H9 (cell line): ENCODE measurements around the gene OLIG2. TPM values are rescaled to one million over a fixed set of nuclear protein-coding genes. Genes with fewer than 3 reads are reported as not detected.

Experiments
- DNase-seq: peaks from one replicate; pipeline ENCODE4 v3.0.0-alpha.2; 2017
- H2AFZ ChIP-seq: one replicate; pipeline ENCODE4 v1.6.1; 2013; ENCODE audit warnings: mild to moderate bottlenecking, low read length, control low read depth, moderate library complexity
- H2AK5ac ChIP-seq: 2 replicates; pipeline ENCODE4 v1.6.1; 2013; ENCODE audit warnings: low read length, control low read depth, mixed read lengths; ENCODE audit not compliant: insufficient read length
- H2BK120ac ChIP-seq: one replicate; pipeline ENCODE4 v1.6.1; 2013; ENCODE audit warnings: low read depth, mild to moderate bottlenecking, low read length, control low read depth, inconsistent platforms; ENCODE audit not compliant: poor library complexity, severe bottlenecking
- H2BK12ac ChIP-seq: 2 replicates; pipeline ENCODE4 v1.6.1; 2013; ENCODE audit warnings: low read length, control low read depth, mixed read lengths, low read depth; ENCODE audit not compliant: insufficient read length
- H2BK15ac ChIP-seq: 2 replicates; pipeline ENCODE4 v1.6.1; 2013; ENCODE audit warnings: low read depth, low read length, control low read depth
- H2BK20ac ChIP-seq: one replicate; pipeline ENCODE4 v1.6.1; 2013; ENCODE audit warnings: low read depth, mild to moderate bottlenecking, low read length, control low read depth, inconsistent platforms; ENCODE audit not compliant: poor library complexity, severe bottlenecking
- H2BK5ac ChIP-seq: 2 replicates; pipeline ENCODE4 v1.6.1; 2013; ENCODE audit warnings: low read length, control low read depth, mixed read lengths; ENCODE audit not compliant: insufficient read length
- H3K14ac ChIP-seq: 2 replicates; pipeline ENCODE4 v1.6.1; 2013; ENCODE audit warnings: low read length, control low read depth; ENCODE audit not compliant: insufficient read depth
- H3K18ac ChIP-seq: 2 replicates; pipeline ENCODE4 v1.6.1; 2013; ENCODE audit warnings: low read depth, mild to moderate bottlenecking, mixed read lengths, low read length, control low read depth; ENCODE audit not compliant: insufficient read length
- H3K23ac ChIP-seq: 2 replicates; pipeline ENCODE4 v1.6.1; 2013; ENCODE audit warnings: low read length, control low read depth, mixed read lengths, low read depth; ENCODE audit not compliant: insufficient read length
- H3K23me2 ChIP-seq: 2 replicates; pipeline ENCODE4 v1.6.1; 2013; ENCODE audit warnings: low read depth, mild to moderate bottlenecking, mixed read lengths, low read length, control low read depth; ENCODE audit not compliant: insufficient read length, poor library complexity, severe bottlenecking
- H3K27ac ChIP-seq: 2 replicates; pipeline ENCODE4 v1.5.1; 2013; ENCODE audit warnings: low read length, control low read depth, mixed read lengths, low read depth; ENCODE audit not compliant: insufficient read length
- H3K27me3 ChIP-seq: 2 replicates; pipeline ENCODE4 v1.6.1; 2013; ENCODE audit warnings: low read length, control low read depth, inconsistent platforms; ENCODE audit not compliant: insufficient read depth
- H3K4ac ChIP-seq: 2 replicates; pipeline ENCODE4 v1.6.1; 2013; ENCODE audit warnings: low read depth, mild to moderate bottlenecking, control low read depth, inconsistent platforms, low read length, moderate library complexity
- H3K4me1 ChIP-seq: 2 replicates; pipeline ENCODE4 v1.6.1; 2013; ENCODE audit warnings: low read length, control low read depth, inconsistent platforms; ENCODE audit not compliant: insufficient read depth
- H3K4me2 ChIP-seq: 2 replicates; pipeline ENCODE4 v1.6.1; 2013; ENCODE audit warnings: low read length, control low read depth, mixed read lengths; ENCODE audit not compliant: insufficient read length, insufficient read depth
- H3K56ac ChIP-seq: 2 replicates; pipeline ENCODE4 v1.6.1; 2013; ENCODE audit warnings: low read depth, mild to moderate bottlenecking, mixed read lengths, low read length, control low read depth; ENCODE audit not compliant: insufficient read length
- H3K79me1 ChIP-seq: 2 replicates; pipeline ENCODE4 v1.6.1; 2013; ENCODE audit warnings: low read depth, mild to moderate bottlenecking, moderate library complexity, low read length, control low read depth, inconsistent platforms; ENCODE audit not compliant: insufficient read depth, poor library complexity, severe bottlenecking
- H3K79me2 ChIP-seq: 2 replicates; pipeline ENCODE4 v1.6.1; 2013; ENCODE audit warnings: low read length, control low read depth, inconsistent platforms; ENCODE audit not compliant: insufficient read depth
- H3K9ac ChIP-seq: 2 replicates; pipeline ENCODE4 v1.6.1; 2013; ENCODE audit warnings: low read length, control low read depth, mixed read lengths; ENCODE audit not compliant: insufficient read length; ENCODE audit errors: extremely low read depth
- H3K9me3 ChIP-seq: one replicate; pipeline ENCODE4 v1.6.1; 2013; ENCODE audit warnings: low read depth, low read length, inconsistent platforms; ENCODE audit not compliant: control insufficient read depth
- H3T11ph ChIP-seq: one replicate; pipeline ENCODE4 v1.6.1; 2013; ENCODE audit warnings: mild to moderate bottlenecking, low read length, control low read depth, inconsistent platforms
- H4K20me1 ChIP-seq: one replicate; pipeline ENCODE4 v1.6.1; 2013; ENCODE audit not compliant: control insufficient read depth, insufficient read length, insufficient read depth
- H4K5ac ChIP-seq: 2 replicates; pipeline ENCODE4 v1.6.1; 2013; ENCODE audit warnings: low read depth, mild to moderate bottlenecking, mixed read lengths, low read length, control low read depth; ENCODE audit not compliant: insufficient read length
- H4K8ac ChIP-seq: replicated peaks from 2 replicates; pipeline ENCODE4 v1.6.1; 2013; ENCODE audit warnings: low read length, control low read depth, mixed read lengths, low read depth; ENCODE audit not compliant: insufficient read length
- H4K91ac ChIP-seq: 2 replicates; pipeline ENCODE4 v1.6.1; 2013; ENCODE audit warnings: low read depth, mild to moderate bottlenecking, moderate library complexity, mixed read lengths, low read length, control low read depth; ENCODE audit not compliant: insufficient read length
- H3K27ac Mint-ChIP-seq, 3 experiments: 2 replicates in 2 of 3; 3 replicates in 1 of 3; pipeline ENCODE4 v1.8.0; 2020 to 2021; ENCODE audit warnings: mixed read lengths in 3 of 3, mild to moderate bottlenecking in 1 of 3, moderate library complexity in 1 of 3
- H3K27me3 Mint-ChIP-seq: 2 replicates; pipeline ENCODE4 v1.8.0; 2021; ENCODE audit warnings: low read depth, mild to moderate bottlenecking, moderate library complexity, mixed read lengths
- H3K36me3 Mint-ChIP-seq, 3 experiments: 2 replicates in 2 of 3; 3 replicates in 1 of 3; pipeline ENCODE4 v1.8.0; 2020 to 2021; ENCODE audit warnings: low read depth in 3 of 3, mixed read lengths in 3 of 3; ENCODE audit not compliant: insufficient read depth in 1 of 3
- H3K4me1 Mint-ChIP-seq, 2 experiments: 2 replicates each; pipeline ENCODE4 v1.8.0; 2020; ENCODE audit warnings: mixed read lengths in 2 of 2
- H3K4me3 Mint-ChIP-seq, 2 experiments: 2 replicates in 1 of 2; 3 replicates in 1 of 2; pipeline ENCODE4 v1.8.0; 2020 to 2021; ENCODE audit warnings: mild to moderate bottlenecking in 2 of 2, mixed read lengths in 2 of 2, moderate library complexity in 1 of 2
- H3K9me3 Mint-ChIP-seq, 2 experiments: 2 replicates in 1 of 2; 3 replicates in 1 of 2; pipeline ENCODE4 v1.8.0; 2020; ENCODE audit warnings: mild to moderate bottlenecking in 2 of 2, mixed read lengths in 2 of 2, moderate library complexity in 1 of 2
- CTCF ChIP-seq: fragments of 200-600 bp; sonication (generic); conservative IDR thresholded peaks from 3 replicates; pipeline ENCODE4 v1.8.0; 2021; ENCODE audit warnings: antibody characterized with exemption, mild to moderate bottlenecking
- WGBS: extraction: QIAGEN DNeasy Blood & Tissue Kit; methylation state at CpG from one replicate; pipeline ENCODE4 v1.1.7; 2013; ENCODE audit warnings: missing lambda C conversion rate, low lambda C conversion rate, mixed read lengths; ENCODE audit not compliant: insufficient read length; ENCODE audit errors: extremely low coverage; 5-methylcytosine and 5-hydroxymethylcytosine counted together
- total RNA-seq: library from RNA; stranded (reverse); gene quantifications from 2 replicates; pipeline ENCODE4 v1.2.1, GENCODE V29; 2021

OLIG2 gene
- total RNA-seq, 1 experiment from 2014 or later: 1.4 TPM

GRCh38 chr21:33015756-33016155 lies 10.0 kb upstream of the OLIG2 start:
- peaks cover 12 to 20% of the 10 kb centered on the region in 2 experiments for H3K4me1 Mint-ChIP-seq
- no peaks in the 10 kb centered on the region for H3K79me2 ChIP-seq
- H3K36me3 Mint-ChIP-seq: peaks cover 0 to 1% (median 0%) of the 10 kb centered on the region in 3 experiments; a peak in 2 of 7 replicates
- H2BK15ac ChIP-seq: no peak overlapping the region
- no peak overlapping the region for H3T11ph ChIP-seq
- no peaks in the 10 kb centered on the region for H3K79me1 ChIP-seq
- no peak overlapping the region for H3K27ac ChIP-seq
- no peak overlapping the region for H4K8ac ChIP-seq
- H2BK5ac ChIP-seq: no peak overlapping the region
- H2BK120ac ChIP-seq: no peak overlapping the region
- no peaks in the 10 kb centered on the region for H3K9me3 ChIP-seq
- no peak overlapping the region for H3K4me2 ChIP-seq
- no peak overlapping the region for H2BK12ac ChIP-seq
- H3K4ac ChIP-seq: no peak overlapping the region
- H4K20me1 ChIP-seq: no peaks in the 10 kb centered on the region
- TF ChIP-seq CTCF: no peak
- H3K9me3 Mint-ChIP-seq: peaks cover 5 to 11% of the 10 kb centered on the region in 2 experiments
- no peak overlapping the region for H2AFZ ChIP-seq
- no peak overlapping the region for H4K91ac ChIP-seq
- no peak overlapping the region for H3K9ac ChIP-seq
- H3K23me2 ChIP-seq: peaks cover 3% of the 10 kb centered on the region
- H4K5ac ChIP-seq: no peak overlapping the region
- no peak overlapping the region for H3K18ac ChIP-seq
- WGBS: no CpG with 5 or more reads among the region's 3 CpGs
- no peak overlapping the region for H3K14ac ChIP-seq
- no peak overlapping the region for H3K4me3 Mint-ChIP-seq
- no peak overlapping the region for H3K27ac Mint-ChIP-seq
- no peaks in the 10 kb centered on the region for H3K4me1 ChIP-seq
- H3K27me3 ChIP-seq: peaks cover 26% of the 10 kb centered on the region
- H3K56ac ChIP-seq: no peak overlapping the region
- H2AK5ac ChIP-seq: no peak overlapping the region
- peaks cover 77% of the 10 kb centered on the region for H3K27me3 Mint-ChIP-seq
- no peak overlapping the region for H3K23ac ChIP-seq
- DNase-seq: no peak
- no peak overlapping the region for H2BK20ac ChIP-seq
